ENCODE measurements around the gene ZGRF1.
A peak's percentile ranks its signal among the peaks of the same experiment; 100 is the strongest.
"Not testable (repeated sequence)": the region's sequence is repeated elsewhere in the genome, so short reads cannot be mapped to it uniquely, and the experiment has no call there.

Gene ZGRF1

GRCh38 chr4:112636688-112637551 lies at the start of gene ZGRF1, which contains the start of gene LARP7:
Gene ZGRF1, minus strand, starts transcription at chr4:112636909. Its CDS starts 3,733 bp downstream, at chr4:112633176.
Gene LARP7, plus strand, starts transcription at chr4:112637143. Its CDS starts 7,527 bp downstream, at chr4:112644670.
- DNase-seq (ENCODE audit: low spot score), result peak; percentile 87

- no peak for DNase-seq (ENCODE audit: low spot score)
Measured at GRCh38 chr4:112680996-112681395, 44.3 kb upstream of the ZGRF1 start.

DNA sequence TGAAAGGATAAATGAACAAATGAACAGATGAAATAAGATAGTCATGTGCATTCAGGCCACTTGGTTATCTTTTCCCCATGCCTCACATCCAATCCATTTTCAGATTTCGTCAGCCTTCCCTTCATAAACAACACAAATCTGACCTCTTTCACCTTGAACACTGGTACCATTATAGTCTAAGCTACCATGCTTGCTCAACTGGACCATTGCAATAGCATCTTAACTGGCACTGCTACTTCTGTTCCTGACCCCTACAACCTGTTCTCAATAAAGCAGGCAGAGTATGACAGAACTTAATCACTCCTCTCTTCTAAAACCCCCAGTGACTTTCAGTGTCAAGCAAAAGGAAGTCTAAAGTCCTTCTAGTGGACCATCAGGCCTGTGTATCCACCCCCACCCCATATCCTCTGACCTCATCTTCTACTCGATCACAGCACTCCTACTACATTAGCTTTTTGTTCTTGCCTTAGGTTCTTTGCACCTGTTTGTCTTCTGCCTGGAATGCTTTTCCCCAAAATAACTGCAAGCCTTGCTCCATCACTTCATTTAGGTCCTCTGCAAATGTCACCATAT lies 40.9 kb upstream of the ZGRF1 start:
- no peak for DNase-seq (ENCODE audit: low spot score)

DNA sequence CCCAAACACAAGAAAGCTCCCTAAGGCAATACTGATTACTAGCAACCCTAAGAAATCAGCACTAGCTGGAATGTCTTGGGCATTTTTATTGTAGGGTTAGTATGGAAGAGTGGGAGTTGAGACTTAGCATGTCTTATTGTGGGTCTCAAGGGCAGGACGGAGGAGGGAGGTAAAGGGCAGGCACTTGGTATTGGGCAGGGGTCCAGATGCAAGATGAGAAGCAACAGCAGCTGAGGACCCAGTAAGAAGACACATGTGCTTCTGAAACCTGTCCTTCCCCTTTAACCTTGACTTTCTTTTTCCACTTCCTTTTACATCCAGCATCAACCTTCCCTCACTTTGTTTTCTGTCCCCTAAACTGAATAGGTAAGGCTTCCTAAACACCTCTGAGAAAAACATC lies 37.7 kb upstream of the ZGRF1 start:
- DNase-seq (ENCODE audit: low spot score), result no peak

GRCh38 chr4:112673686-112674085 lies 37.0 kb upstream of the ZGRF1 start:
- DNase-seq (ENCODE audit: low spot score), result no peak

DNA sequence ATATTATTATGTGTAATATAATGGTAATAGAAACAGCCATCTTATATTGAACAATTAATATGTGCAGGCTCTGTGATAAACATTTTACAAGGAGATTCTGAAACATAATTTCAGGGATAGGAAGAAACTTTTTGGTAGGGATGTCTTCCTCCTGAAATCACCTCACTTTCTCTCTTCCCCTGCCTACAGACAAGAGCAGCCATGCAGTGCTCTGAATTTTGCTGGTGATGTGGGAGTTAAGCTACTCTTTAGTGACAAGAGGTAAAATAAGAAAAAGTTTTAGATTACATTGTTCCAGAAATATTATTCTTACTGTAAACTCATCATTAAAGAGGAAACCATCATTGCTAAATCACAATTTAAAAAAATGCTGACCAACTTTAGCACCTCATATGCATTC lies 36.4 kb upstream of the ZGRF1 start:
- no peak for DNase-seq (ENCODE audit: low spot score)

- no peak for DNase-seq (ENCODE audit: low spot score)
Measured at GRCh38 chr4:112668131-112668530, 31.4 kb upstream of the ZGRF1 start.

DNA sequence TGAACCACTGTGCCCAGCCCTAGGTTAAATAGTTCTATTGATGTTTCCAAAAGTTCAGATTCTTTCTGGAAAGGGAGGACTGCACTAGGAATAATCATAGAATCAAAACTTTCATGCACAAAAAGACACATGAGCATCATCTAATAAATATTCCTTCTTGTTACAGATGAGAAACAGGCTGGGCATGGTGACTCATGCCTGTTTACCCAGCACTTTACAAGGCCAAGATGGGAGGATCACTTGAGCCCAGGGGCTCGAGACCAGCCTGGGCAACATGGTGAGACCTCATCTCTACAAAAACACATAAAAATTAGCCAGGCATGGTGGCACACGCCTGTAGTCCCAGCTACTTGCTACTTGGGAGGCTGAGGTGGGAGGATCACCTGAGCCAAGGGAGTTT lies 27.9 kb upstream of the ZGRF1 start:
- DNase-seq (ENCODE audit: low spot score), result no peak

DNA sequence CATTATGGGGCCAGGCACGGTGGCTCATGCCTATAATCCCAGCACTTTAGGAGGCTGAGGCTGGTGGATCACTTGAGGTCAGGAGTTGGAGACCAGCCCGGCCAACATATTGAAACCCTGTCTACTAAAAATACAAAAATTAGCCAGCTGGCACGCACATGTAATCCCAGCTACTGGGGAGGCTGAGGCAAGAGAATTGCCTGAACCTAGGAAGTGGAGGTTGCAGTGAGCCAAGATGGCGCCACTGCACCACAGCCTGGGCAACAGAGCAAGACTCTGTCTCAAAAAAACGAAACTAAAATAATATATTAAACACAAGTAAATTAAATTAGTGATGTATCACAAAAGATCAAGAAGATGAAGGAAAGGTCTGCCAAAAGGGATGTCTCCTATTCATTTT lies 19.4 kb upstream of the ZGRF1 start:
- DNase-seq (ENCODE audit: low spot score), result not testable (repeated sequence)

DNA sequence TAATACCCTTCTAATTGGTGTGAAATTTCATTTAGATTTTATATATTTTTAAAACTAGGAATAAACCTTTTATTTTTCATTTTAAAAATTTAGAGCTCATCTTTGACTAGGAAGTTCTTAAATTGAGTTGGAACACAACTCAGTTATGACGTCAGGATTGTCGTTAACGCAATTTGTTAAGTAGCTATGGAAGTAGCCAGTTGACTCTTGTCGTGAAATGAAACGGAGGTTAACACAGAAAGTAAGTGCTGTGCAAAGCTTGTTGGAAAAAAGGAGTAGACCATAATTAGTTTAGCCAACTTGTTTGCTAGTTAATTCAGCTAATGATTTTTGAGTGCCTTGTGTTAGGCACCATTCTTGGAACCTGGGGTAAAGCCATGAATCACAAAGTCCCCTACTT lies 18.6 kb upstream of the ZGRF1 start:
- no peak for DNase-seq (ENCODE audit: low spot score)

DNA sequence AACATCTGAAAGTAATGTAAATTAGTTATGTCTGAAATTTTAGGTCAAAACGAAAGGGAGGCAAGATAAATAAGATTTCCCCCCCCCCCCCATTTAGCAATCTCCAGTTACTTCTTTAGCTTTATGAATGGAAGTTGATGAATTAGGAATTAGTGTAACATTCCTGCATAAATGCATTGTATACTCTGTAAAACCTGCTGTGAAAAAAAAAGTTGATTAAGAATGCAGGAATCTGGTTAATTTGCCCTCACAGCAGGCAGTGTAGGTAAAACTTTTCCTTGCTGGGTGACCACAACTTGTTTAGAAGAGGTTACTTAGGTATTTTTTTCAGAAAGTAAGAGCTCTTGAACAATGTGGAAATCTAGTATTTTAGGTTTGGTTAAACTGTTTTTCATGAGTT lies 15.5 kb upstream of the ZGRF1 start:
- DNase-seq (ENCODE audit: low spot score), result no peak

GRCh38 chr4:112651641-112652040 lies 14.9 kb upstream of the ZGRF1 start:
- DNase-seq (ENCODE audit: low spot score), result no peak

DNA sequence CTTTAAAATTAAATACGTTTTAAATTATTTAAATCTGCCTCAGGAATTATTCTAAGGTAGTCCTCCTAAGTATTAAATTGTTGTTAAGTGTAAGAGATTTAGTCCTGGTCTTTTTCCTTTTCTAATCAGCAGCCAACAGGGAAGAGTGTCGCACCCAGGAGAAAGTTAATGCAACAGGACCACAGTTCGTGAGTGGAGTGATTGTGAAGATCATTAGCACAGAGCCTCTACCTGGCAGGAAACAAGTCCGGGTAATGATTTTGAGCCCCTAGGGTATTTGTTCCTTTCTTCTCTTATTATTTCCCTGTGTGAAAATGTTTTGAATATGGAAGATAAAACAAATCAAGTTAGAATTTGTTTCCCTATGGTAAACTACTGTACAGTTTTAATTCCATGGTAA lies 13.6 kb upstream of the ZGRF1 start:
- DNase-seq (ENCODE audit: low spot score), result no peak

GRCh38 chr4:112649055-112649408 lies 12.3 kb upstream of the ZGRF1 start:
- DNase-seq (ENCODE audit: low spot score), result no peak

- no peak for DNase-seq (ENCODE audit: low spot score)
Measured at GRCh38 chr4:112648263-112649054, 11.8 kb upstream of the ZGRF1 start.

- no peak for DNase-seq (ENCODE audit: low spot score)
Measured at GRCh38 chr4:112647785-112648184, 11.1 kb upstream of the ZGRF1 start.

DNA sequence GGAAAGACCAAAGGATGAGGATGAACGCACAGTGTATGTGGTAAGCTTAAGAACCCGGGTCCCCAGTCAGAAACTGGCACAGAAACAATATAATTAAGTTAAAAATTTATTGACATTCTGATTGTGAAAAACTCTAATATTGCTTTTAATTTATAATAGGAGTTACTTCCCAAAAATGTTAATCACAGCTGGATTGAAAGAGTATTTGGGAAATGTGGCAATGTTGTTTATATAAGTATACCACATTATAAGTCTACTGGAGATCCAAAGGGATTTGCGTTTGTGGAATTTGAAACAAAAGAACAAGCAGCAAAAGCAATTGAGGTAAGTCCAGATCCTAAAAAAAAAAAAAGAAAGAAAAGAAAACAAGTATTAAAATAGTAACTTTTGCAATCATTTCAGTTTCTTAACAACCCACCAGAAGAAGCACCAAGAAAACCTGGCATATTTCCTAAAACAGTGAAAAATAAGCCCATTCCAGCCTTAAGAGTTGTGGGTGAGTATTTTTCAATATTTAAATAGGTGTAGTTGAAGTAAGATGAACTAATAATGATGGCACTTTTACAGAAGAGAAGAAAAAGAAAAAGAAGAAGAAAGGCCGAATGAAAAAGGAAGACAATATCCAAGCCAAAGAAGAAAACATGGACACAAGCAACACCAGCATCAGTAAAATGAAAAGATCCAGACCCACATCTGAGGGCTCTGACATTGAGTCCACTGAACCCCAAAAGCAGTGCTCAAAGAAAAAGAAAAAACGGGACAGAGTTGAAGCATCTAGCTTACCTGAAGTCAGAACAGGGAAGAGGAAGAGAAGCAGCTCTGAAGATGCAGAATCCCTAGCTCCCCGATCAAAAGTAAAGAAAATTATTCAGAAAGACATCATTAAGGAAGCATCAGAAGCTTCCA lies 10.2 kb upstream of the ZGRF1 start:
- DNase-seq (ENCODE audit: low spot score), result no peak

- no peak for DNase-seq (ENCODE audit: low spot score)
Measured at GRCh38 chr4:112645541-112646329, 9.0 kb upstream of the ZGRF1 start.

DNA sequence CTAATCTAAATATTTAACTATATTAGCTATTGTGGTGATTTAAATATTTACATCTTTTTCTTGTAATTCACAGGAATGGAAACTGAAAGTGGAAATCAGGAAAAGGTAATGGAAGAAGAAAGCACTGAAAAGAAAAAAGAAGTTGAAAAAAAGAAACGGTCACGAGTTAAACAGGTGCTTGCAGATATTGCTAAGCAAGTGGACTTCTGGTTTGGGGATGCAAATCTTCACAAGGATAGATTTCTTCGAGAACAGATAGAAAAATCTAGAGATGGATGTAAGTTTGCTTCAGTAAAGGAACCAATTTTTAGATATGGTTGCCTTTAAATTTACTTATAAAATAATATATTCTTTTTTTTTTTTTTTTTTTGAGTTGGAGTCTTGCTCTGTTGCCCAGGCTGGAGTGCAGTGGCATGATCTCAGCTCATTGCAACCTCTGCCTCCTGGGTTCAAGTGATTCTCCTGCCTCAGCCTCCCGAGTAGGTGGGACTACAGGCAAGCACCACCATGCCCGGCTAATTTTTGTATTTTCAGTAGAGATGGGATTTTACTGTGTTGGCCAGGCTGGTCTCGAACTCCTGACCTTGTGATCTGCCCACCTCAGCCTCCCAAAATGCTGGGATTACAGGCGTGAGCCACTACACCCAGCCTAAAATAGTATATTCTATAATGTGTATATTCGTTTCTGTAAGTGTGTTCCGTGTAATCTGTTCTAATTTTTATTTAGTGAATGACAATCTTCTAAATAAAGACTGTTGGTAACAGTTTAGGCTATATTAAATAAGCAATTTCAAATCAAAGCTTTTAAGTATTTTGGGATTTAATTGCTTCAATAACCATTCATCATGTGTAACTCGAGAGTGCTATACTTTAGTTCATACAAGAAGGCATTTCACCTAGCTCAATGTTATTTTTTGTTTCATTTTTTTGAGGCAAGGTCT lies 8.2 kb upstream of the ZGRF1 start:
- not testable (repeated sequence) for DNase-seq (ENCODE audit: low spot score)

- DNase-seq (ENCODE audit: low spot score), result no peak
Measured at GRCh38 chr4:112642526-112642925, 5.8 kb upstream of the ZGRF1 start.

All from hepatic stellate cell (primary cell).